Activated effector memory CD4-positive, alpha-beta T cell treated with anti-CD3 and anti-CD28 coated beads, Interleukin-2, amount 50 U/mL, for 16 hours (primary cell): ENCODE measurements around the gene ETV6.
A peak's percentile ranks its signal among the peaks of the same experiment; 100 is the strongest.
"Not testable (repeated sequence)": the region's sequence is repeated elsewhere in the genome, so short reads cannot be mapped to it uniquely, and the experiment has no call there.

ENCODE experiments used
- DNase-seq: peaks from one replicate; pipeline ENCODE4 v3.0.0-alpha.2; 2020

The ETV6 gene

GRCh38 chr12:11649413-11650285 is at the start of gene ETV6:
TSS of gene ETV6 (plus strand) at chr12:11649674. CDS start at chr12:11650128, 454 bp downstream.
- peak; percentile 90 for DNase-seq

- no peak for DNase-seq
Observed at GRCh38 chr12:11600199-11600598, 49.3 kb upstream of the ETV6 start.

- DNase-seq: no peak
Observed at GRCh38 chr12:11601647-11602046, 47.8 kb upstream of the ETV6 start.

GRCh38 chr12:11607313-11608081 is 42.0 kb upstream of the ETV6 start:
- no peak for DNase-seq

- DNase-seq: no peak
Observed at GRCh38 chr12:11609045-11609444, 40.4 kb upstream of the ETV6 start.

- no peak for DNase-seq
Observed at GRCh38 chr12:11615481-11615880, 34.0 kb upstream of the ETV6 start.

GRCh38 chr12:11618046-11618445 is 31.4 kb upstream of the ETV6 start:
- no peak for DNase-seq

GRCh38 chr12:11621797-11622423 is 27.6 kb upstream of the ETV6 start:
- no peak for DNase-seq

GRCh38 chr12:11622876-11623281 is 26.6 kb upstream of the ETV6 start:
- DNase-seq: no peak

- no peak for DNase-seq
Observed at GRCh38 chr12:11623382-11623781, 26.1 kb upstream of the ETV6 start.

GRCh38 chr12:11624116-11624515 is 25.4 kb upstream of the ETV6 start:
- DNase-seq: no peak

- DNase-seq: not testable (repeated sequence)
Observed at GRCh38 chr12:11627709-11628108, 21.8 kb upstream of the ETV6 start.

GRCh38 chr12:11628353-11628752 is 21.1 kb upstream of the ETV6 start:
- DNase-seq: no peak

- no peak for DNase-seq
Observed at GRCh38 chr12:11630046-11630706, 19.3 kb upstream of the ETV6 start.

- DNase-seq: no peak
Observed at GRCh38 chr12:11631288-11631687, 18.2 kb upstream of the ETV6 start.

GRCh38 chr12:11631881-11632280 is 17.6 kb upstream of the ETV6 start:
- DNase-seq: not testable (repeated sequence)

GRCh38 chr12:11633968-11634367 is 15.5 kb upstream of the ETV6 start:
- no peak for DNase-seq

- no peak for DNase-seq
Observed at GRCh38 chr12:11635341-11635740, 14.1 kb upstream of the ETV6 start.

- DNase-seq: no peak
Observed at GRCh38 chr12:11638315-11638916, 11.1 kb upstream of the ETV6 start.

GRCh38 chr12:11639454-11639853 is 10.0 kb upstream of the ETV6 start:
- no peak for DNase-seq

GRCh38 chr12:11641522-11641921 is 8.0 kb upstream of the ETV6 start:
- no peak for DNase-seq

GRCh38 chr12:11642785-11643184 is 6.7 kb upstream of the ETV6 start:
- DNase-seq: no peak

GRCh38 chr12:11645391-11645790 is 4.1 kb upstream of the ETV6 start:
- no peak for DNase-seq
